HFF-Myc (cell line): Measurements from ENCODE around the gene SERPINI1.

Source experiments
- DNase-seq: peaks from one replicate; pipeline ENCODE4 v3.0.0-alpha.2; 2011; ENCODE audit warnings: low read depth; ENCODE audit errors: extremely low read depth
- H3K4me3 ChIP-seq: replicated peaks from 2 replicates; pipeline ENCODE4 v1.5.1; 2011; ENCODE audit warnings: low read depth, mild to moderate bottlenecking, control low read depth, low read length
- CTCF ChIP-seq: IDR thresholded peaks from 2 replicates; pipeline ENCODE4 v1.5.1; 2012; ENCODE audit warnings: mild to moderate bottlenecking, low read depth, low read length, control low read depth; ENCODE audit errors: missing control alignments

SERPINI1 gene

GRCh38 chr3:167709690-167710089 is 25.8 kb upstream of the SERPINI1 start:
- no peak overlapping the region for H3K4me3 ChIP-seq
- no peak for DNase-seq
- TF ChIP-seq CTCF: no peak

- no peak for DNase-seq
- TF ChIP-seq CTCF: no peak
- H3K4me3 ChIP-seq: no peak overlapping the region
Observed at GRCh38 chr3:167710552-167710951, 25.0 kb upstream of the SERPINI1 start.

GRCh38 chr3:167711439-167711838 is 24.1 kb upstream of the SERPINI1 start:
- no peak overlapping the region for H3K4me3 ChIP-seq
- TF ChIP-seq CTCF: no peak
- DNase-seq: no peak

- TF ChIP-seq CTCF: no peak
Observed at GRCh38 chr3:167712445-167712844, 23.1 kb upstream of the SERPINI1 start.

GRCh38 chr3:167714871-167715270 is 20.6 kb upstream of the SERPINI1 start:
- no peak for TF ChIP-seq CTCF
- no peak for DNase-seq
- H3K4me3 ChIP-seq: no peak overlapping the region

More at GRCh38 chr3:167712445-167712844, 23.1 kb upstream of the SERPINI1 start:
- no peak overlapping the region for H3K4me3 ChIP-seq
- no peak for DNase-seq

GRCh38 chr3:167716920-167717319 is 18.6 kb upstream of the SERPINI1 start:
- no peak for TF ChIP-seq CTCF
- no peak for DNase-seq
- no peak overlapping the region for H3K4me3 ChIP-seq

- H3K4me3 ChIP-seq: no peak overlapping the region
- no peak for TF ChIP-seq CTCF
- no peak for DNase-seq
Observed at GRCh38 chr3:167718582-167718981, 16.9 kb upstream of the SERPINI1 start.
